GM12891 (cell line): Measurements from ENCODE around the gene GRAMD1B.

Source experiments
- POLR2A ChIP-seq: IDR thresholded peaks from 2 replicates; pipeline ENCODE4 v1.6.1; 2011; ENCODE audit warnings: low read depth, low read length, control low read depth
- POLR2AphosphoS5 ChIP-seq: IDR thresholded peaks from 2 replicates; pipeline ENCODE4 v1.6.1; 2011; ENCODE audit warnings: low read depth, low read length, control low read depth

DNA sequence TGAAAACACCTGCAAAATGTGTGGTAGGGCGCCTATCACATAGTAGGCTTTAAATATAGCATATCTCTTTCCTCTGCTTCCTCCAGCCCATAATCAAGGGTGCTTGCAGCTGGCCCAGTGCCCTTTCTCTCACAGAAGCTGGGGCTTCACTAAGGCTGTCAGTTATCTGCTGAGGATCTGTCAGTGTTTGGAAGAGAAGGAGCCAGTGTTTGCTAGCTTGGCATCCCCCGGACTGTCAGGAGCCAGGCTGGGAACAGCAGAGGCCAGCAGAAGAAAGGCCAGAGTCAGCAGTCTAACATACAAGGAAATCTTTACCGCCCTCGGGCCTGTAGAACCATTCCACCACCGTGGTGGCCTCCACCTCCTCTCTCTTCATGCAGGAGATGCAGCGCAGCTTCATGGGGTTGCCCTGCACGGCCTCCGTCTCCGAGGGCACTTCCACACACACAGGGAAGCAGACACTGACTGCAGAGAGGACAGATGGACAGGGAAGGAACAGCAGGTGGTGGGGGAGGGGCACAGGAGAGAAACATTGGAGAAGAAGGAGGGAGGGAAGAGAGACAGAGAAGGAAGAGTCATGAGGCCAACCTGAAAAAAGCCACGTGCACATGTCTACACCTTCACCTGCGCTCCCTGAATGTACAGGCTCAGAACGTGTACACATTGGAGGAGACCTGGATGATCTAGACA is 215.4 kb downstream of the GRAMD1B start:
- TF ChIP-seq POLR2AphosphoS5: no peak
- TF ChIP-seq POLR2A: no peak
